ENCODE measurements around the gene MDFIC.

MDFIC gene

DNA sequence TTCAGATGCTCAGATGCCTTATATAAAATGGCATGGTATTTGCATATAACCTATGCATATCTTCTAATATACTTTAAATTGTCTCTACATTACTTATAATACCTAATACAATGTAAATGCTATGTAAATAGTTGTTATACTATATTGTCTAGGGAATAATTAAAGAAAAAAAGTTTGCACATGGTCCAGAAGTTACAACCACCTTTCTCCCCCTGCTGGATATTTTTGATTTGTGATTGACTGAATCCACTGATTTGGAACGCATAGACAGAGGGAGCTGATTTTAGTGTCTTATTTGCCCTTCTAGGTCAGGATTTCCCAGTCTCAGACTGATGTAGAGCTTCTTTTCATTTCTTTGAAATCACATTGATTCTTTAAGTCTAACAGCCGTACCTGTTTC lies 31.8 kb downstream of the MDFIC start:
- DNase-seq (ENCODE audit: low read depth): no peak

DNA sequence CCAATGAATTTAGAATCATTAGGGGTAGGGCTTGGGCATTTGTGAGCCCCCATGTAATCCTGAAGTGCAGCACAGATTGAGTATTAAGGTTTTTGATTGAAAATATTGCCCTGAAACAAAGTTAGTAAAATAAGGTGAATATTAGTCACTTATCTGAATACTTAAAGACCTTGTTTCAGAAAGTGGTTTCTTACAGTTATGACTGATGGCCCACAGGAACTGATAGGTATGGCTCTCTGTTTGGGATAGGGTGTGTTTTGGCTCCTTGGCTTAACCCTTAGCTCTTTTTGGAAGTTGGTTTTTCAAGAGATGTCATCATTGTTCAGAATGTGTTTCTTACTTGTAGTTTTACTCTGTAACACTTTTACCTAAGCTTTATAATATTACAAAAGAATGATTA lies 34.8 kb downstream of the MDFIC start:
- DNase-seq (ENCODE audit: low read depth): no peak

DNA sequence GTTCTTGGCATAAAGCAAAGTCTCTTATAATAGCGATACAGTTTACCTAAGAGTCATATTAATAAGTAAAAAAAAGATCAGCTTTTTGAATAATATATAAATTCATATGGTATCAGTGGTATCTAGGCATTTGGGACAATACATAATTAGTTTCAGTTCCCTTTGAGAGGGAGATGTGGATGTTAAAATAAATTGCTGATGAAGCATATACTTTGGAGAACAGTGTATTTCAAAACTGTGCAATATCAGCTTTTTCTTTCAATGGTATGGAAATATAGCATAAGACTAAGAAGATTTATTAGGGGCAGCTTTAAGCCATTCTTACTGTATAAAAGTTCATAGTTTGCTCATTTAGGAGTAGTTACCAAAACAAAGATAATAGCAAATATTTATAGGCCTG lies 35.5 kb downstream of the MDFIC start:
- no peak for DNase-seq (ENCODE audit: low read depth)

- DNase-seq (ENCODE audit: low read depth): no peak
Observed at GRCh38 chr7:114959931-114960330, 38.0 kb downstream of the MDFIC start.

GRCh38 chr7:114962441-114962840 lies 40.5 kb downstream of the MDFIC start:
- DNase-seq (ENCODE audit: low read depth): no peak

GRCh38 chr7:114966156-114966555 lies 44.3 kb downstream of the MDFIC start:
- DNase-seq (ENCODE audit: low read depth): no peak

DNA sequence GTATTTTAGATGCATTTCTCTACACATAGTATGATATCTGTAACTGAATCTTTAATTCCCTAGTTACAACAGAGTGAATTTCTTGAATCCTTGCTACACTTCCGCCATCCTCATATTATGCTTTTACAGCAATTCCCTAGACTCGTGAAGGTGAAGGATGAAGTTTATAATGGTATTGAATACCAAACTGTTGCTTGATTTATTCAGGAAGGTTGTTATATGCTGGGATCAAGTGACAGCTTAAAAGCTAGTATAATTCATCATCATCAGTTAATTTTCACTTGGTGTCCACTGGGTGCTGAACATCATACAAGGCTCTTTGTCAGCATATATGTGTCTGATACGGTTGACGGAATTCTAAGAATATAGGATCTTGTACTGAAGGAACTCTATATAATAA lies 47.2 kb downstream of the MDFIC start:
- no peak for DNase-seq (ENCODE audit: low read depth)

- no peak for DNase-seq (ENCODE audit: low read depth)
Observed at GRCh38 chr7:114970308-114970707, 48.4 kb downstream of the MDFIC start.

DNA sequence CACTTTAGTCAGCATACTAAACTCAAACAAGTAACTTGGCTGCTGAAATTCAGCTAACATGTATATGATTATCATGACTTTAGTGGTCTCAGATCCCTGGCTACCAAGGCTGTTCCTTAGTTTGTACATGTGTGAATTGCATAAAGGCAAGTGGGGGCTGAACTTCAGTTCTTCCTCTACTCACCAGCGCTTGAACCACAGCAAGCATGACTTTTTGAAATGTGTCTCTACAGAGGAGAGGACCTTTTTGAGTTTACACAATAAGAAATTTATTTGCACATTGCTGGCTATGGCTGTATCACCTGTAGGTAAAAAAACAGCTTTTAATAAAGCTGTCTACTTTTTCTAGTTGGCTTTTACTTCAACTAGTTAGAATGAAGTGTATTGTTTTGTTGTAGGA lies 48.8 kb downstream of the MDFIC start:
- no peak for DNase-seq (ENCODE audit: low read depth)

DNA sequence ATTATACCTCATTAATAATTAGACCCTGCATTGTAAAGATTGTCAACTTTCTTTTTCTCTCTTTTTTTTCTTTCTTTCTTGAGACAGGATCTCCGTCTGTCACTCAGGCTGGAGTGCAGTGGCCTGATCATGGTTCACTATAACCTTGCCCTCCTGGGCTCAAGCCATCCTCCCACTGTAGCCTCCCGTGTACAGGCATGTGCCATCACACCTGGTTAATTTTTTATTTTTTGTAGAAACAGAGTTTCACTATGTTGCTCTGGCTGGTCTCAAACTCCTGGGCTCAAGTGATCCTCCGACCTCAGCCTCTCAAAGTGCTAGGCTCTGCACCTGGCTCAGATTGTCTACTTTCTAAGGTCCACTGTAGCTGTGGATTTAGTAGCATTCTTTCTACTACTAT lies 50.7 kb downstream of the MDFIC start:
- DNase-seq (ENCODE audit: low read depth): no peak

- DNase-seq (ENCODE audit: low read depth): no peak
Observed at GRCh38 chr7:114973147-114973546, 51.3 kb downstream of the MDFIC start.

DNA sequence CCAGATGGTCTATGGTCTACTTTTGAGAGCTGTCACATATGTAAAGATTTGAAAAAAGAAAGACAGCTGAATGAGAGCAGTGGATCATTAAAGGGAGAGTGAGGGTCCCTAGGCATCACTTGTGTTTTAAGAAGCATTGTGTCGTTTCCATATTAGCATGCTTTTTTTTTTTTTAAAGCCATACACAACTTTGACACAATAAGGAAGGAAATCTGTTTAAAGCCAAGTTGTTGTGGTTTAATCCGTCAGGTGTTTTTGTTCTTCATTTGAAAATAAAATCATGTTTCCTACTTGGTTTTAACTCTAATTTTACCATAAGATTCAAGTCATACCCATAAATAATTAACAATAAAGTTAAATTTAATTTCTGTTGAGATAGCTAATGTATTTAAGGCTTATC lies 53.5 kb downstream of the MDFIC start:
- no peak for DNase-seq (ENCODE audit: low read depth)

- DNase-seq (ENCODE audit: low read depth): no peak
Observed at GRCh38 chr7:114976666-114977065, 54.8 kb downstream of the MDFIC start.

GRCh38 chr7:114977277-114977676 lies 55.4 kb downstream of the MDFIC start:
- no peak for DNase-seq (ENCODE audit: low read depth)

DNA sequence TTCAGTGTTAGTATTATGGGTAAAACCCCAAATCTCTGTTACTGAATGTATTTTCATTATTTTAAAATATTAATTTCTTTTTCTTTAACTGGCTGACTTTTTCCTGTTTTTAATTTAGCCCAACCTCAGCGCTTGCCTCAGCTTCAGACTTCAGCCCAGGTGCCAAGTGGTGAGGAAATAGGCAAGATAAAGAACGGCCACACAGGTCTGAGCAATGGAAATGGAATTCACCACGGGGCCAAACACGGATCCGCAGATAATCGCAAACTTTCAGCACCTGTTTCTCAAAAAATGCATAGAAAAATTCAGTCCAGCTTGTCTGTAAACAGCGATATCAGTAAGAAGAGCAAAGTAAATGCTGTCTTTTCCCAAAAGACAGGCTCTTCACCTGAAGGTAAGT lies 57.5 kb downstream of the MDFIC start:
- no peak for DNase-seq (ENCODE audit: low read depth)

- DNase-seq (ENCODE audit: low read depth): no peak
Observed at GRCh38 chr7:114979803-114980507, 58.1 kb downstream of the MDFIC start.

DNA sequence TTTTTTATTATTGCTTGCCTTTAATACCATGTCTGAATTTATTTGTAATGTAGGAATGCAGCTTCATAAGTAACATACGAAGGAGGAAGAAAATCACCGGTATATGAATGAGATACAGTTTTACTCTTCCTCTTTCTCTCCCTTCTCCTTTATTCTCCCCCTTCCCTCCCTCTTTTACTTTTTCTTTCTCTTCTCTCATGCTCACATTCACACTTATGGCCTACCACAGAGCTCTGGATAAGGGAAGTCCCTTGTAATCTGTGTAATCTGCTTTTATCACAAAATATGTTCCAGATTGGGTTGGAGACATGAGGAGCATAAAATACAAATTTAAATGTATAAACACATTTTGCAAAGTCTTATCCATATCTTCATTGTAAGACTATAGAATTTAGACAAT lies 59.4 kb downstream of the MDFIC start:
- DNase-seq (ENCODE audit: low read depth): no peak

GRCh38 chr7:114985116-114985715 lies 63.3 kb downstream of the MDFIC start:
- no peak for DNase-seq (ENCODE audit: low read depth)

- no peak for DNase-seq (ENCODE audit: low read depth)
Observed at GRCh38 chr7:114986190-114987180, 64.6 kb downstream of the MDFIC start.

GRCh38 chr7:114988026-114988425 lies 66.1 kb downstream of the MDFIC start:
- no peak for DNase-seq (ENCODE audit: low read depth)

DNA sequence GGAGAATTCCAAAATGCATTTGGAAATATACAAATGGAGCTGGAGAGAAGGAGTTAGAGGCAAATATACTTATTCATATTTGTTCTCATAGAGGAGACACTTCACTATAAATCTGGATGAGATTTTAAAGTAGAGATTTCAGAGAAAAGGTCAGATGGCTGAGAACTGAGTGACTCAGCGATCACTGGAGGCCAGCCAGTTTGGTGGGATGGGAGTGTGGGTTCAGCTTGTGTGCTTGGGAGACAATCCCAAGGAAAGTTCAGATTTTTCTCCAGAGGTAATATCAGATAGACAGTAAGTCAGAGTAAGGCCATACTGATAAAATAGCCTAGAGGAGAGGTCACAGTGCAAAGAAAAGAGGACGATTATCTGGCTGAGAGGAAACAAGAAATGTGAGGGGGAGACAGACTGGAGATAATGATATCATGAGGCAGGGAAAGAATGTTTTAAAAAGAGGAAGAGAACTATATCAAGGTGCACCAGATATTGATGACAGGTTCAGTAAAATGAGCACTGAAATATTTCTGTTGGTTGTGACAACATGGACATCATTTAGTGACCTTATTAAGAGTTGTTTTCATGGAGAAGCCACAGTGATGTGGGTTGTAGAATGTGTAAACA lies 67.0 kb downstream of the MDFIC start:
- DNase-seq (ENCODE audit: low read depth): no peak

DNA sequence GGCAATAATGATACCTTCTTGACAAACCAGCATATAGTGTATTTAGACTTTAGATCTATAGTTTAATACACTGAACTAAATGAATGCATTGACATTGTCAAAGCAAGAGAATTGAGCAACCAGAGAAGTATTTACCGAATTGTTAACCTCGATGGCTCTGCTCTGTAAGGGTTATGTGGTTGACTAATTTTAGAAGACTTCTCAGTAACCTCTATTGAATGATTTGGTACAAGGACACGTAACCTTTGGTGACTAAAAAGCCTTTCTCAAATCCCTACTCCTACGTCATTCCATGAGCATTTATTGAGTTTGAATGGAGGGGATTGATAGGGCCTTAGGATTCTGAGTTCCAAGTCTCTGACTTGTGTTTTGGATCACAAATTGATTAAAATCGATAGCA lies 67.6 kb downstream of the MDFIC start:
- no peak for DNase-seq (ENCODE audit: low read depth)
